Psoas muscle (tissue), 8 donors: ENCODE data around the gene KIAA1217. TPM values are rescaled to one million over a fixed set of nuclear protein-coding genes. Genes with fewer than 3 reads are reported as not detected.

Experiments used
- ATAC-seq, 4 donors: fragments of 200-7000 bp; cut with Tn5 transposase; one replicate each; pipeline ENCODE4 v1.9.1; 2020; ENCODE audit warnings: moderate library complexity in 3 of 4, mild to moderate bottlenecking in 2 of 4
- DNase-seq, 2 donors: peaks; one replicate each; pipeline ENCODE4 v3.0.0-alpha.2; 2020
- H3K27ac ChIP-seq: fragments of 200-600 bp; one replicate; pipeline ENCODE4 v1.8.0; 2022
- H3K27me3 ChIP-seq, 3 donors: fragments of 200-600 bp in 1 of 3; one replicate each; pipeline versions ENCODE4 v1.6.1 to v1.8.0; 2013 to 2022; ENCODE audit warnings: low read length in 2 of 3, mild to moderate bottlenecking in 2 of 3, moderate library complexity in 1 of 3; ENCODE audit not compliant: insufficient read depth in 3 of 3
- H3K36me3 ChIP-seq, 2 donors: fragments of 200-600 bp in 1 of 2; one replicate each; pipeline versions ENCODE4 v1.6.1 to v1.8.0; 2013 to 2022; ENCODE audit warnings: low read depth in 1 of 2, mild to moderate bottlenecking in 1 of 2, moderate library complexity in 1 of 2; ENCODE audit not compliant: insufficient read depth in 1 of 2
- H3K4me1 ChIP-seq: fragments of 200-600 bp; one replicate; pipeline ENCODE4 v1.8.0; 2022
- H3K4me3 ChIP-seq: fragments of 200-600 bp; one replicate; pipeline ENCODE4 v1.8.0; 2022; ENCODE audit warnings: mild to moderate bottlenecking
- H3K9me3 ChIP-seq: fragments of 200-600 bp; one replicate; pipeline ENCODE4 v1.8.0; 2022
- CTCF ChIP-seq: fragments of 200-600 bp; IDR thresholded peaks from one replicate; pipeline ENCODE4 v1.8.0; 2022; ENCODE audit warnings: antibody characterized with exemption
- WGBS, 3 donors: extraction: QIAGEN DNeasy Blood & Tissue Kit; methylation state at CpG; one replicate each; pipeline versions ENCODE4 v1.1.6 to v1.1.7; 2013; 5-methylcytosine and 5-hydroxymethylcytosine counted together
- intact Hi-C, 2 donors: fragments of 100-400 bp; cut with DNase I; formaldehyde crosslinking; loops; one replicate each; pipeline versions ENCODE4 v1.11.0 to v1.14.2; 2022
- polyA plus RNA-seq, 3 donors: library from polyadenylated mRNA; stranded (reverse); fragments of 200-250 nt; gene quantifications; one replicate each; pipeline ENCODE4 v1.2.3, GENCODE V29; 2013
- total RNA-seq, 4 donors: library from RNA; stranded (reverse); fragmentation: NEBNext Ultra II Directional in 2 of 4; extraction: Animal tissue kit (Norgen Biotek cat#: 25700) in 2 of 4; gene quantifications; one replicate each; pipeline versions ENCODE4 v1.2.1 to v1.2.4, GENCODE V29; 2021 to 2023
- donor health status: healthy with polysubstance abuse.
- donor health status: DM: no; HTN: no; CAD: no; lungs with moderate emphysema.
- donor health status: Bipolar disorder and iron deficiency.
- donor health status: healthy.
- donor health status: DM: yes; HTN: yes; CAD: no.
- donor health status: DM: no; HTN: no; CAD: no.
- donor health status: DM: no; HTN: no; CAD: no.
- donor health status: DM: yes; HTN: yes; CAD: no.

Gene KIAA1217
- total and polyA plus RNA-seq, 7 donors: 8.9 to 169 (median 65.9) TPM

DNA sequence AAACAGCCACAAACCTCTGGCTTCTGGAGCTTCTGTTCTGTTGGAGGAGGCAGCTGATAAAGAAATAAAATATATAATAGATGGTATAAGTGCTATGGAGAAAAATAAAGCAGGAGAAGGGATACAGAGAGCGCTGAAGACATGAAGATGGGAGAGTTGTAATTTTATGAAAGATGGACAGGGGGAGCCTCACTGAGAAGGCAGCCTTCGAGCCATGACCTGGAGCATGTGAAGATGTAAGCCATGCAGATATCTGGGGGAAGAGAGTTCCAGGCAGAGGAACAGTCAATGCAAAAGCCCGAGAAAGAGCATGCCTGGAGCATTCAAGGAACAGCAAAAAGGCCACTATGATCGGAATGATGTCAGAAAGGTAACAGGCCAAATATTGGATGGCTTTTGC, 187.5 kb downstream of the KIAA1217 start:
- intact Hi-C loops: no loop called here
- WGBS, 3 donors: 92 to 95% (median 94%) methylated on average over 4 of the region's 4 CpGs

DNA sequence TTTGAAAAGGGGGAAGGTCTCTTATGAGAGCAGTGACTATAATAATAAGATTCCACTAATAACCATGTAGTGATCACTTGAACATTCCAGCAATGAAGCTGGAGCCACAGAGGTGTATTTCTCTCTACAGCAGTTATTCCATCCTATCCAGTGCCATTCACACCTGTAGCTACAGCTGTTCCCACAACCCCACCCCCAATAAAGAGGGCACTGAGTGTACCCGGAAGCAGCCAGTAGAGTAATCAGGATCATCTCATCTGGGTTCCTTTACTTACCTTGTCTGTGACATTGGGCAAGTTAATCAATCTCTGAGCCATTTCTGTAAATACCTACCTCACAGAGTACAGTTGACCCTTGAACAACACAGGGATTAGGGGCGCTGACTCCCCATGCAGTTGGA, 188.7 kb downstream of the KIAA1217 start:
- Histone ChIP-seq H3K27ac (no peak overlapping the region), H3K4me1 (no peaks in the 10 kb centered on the region), H3K27me3 (no peaks in the 10 kb centered on the region), H3K36me3 (no peaks in the 10 kb centered on the region), H3K9me3 (no peaks in the 10 kb centered on the region), H3K4me3 (no peak overlapping the region)
- DNase-seq (no peak), ATAC-seq (peak in 1 of 4 donors; percentile 25)
- intact Hi-C loops: no loop called here
- WGBS, 3 donors: 91 to 98% (median 91%) methylated on average over 2 of the region's 2 CpGs
- TF ChIP-seq CTCF: no peak

More for the DNA sequence above, 187.5 kb downstream of the KIAA1217 start:
- TF ChIP-seq CTCF: no peak
- Histone ChIP-seq H3K27me3 (no peaks in the 10 kb centered on the region), H3K27ac (no peak overlapping the region), H3K4me1 (no peaks in the 10 kb centered on the region), H3K9me3 (no peaks in the 10 kb centered on the region), H3K36me3 (no peaks in the 10 kb centered on the region), H3K4me3 (no peak overlapping the region)
- ATAC-seq (peak in 3 of 4 donors; percentile 42 to 51 (median 43)), DNase-seq (no peak)

- DNase-seq (no peak), ATAC-seq (no peak)
- H3K9me3 ChIP-seq: no peaks in the 10 kb centered on the region
- peaks cover 40% of the 10 kb centered on the region for H3K4me1 ChIP-seq
- H3K27me3 ChIP-seq: no peaks in the 10 kb centered on the region
- TF ChIP-seq CTCF: no peak
- intact Hi-C loops: no loop called here
- 32 to 57% (median 45%) methylated on average over 3 of the region's 3 CpGs for WGBS, 3 donors
- peak overlapping the region; percentile 82 for H3K27ac ChIP-seq
- H3K4me3 ChIP-seq: no peak overlapping the region
- H3K36me3 ChIP-seq: no peaks in the 10 kb centered on the region
These were observed 195.6 kb downstream of the KIAA1217 start for GRCh38 chr10:24404567-24404966.

DNA sequence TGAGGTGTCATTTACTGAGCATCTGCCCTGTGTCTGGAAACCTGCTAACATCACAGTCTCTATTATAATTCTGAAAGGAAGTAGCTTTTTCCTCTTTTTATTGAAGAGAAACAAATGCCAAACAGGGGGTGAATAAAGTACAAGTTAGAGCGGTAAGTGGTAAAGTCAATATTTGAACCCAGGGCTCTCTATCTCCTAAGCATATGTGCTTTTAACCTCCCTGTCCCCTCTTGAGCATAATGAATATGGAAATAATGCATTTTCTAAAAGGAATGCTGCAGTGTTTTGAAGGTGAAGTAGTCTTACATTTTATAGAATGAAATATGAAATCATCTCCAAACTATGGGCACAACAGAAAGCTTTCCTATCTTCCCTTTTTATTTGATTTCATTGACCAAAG, 196.7 kb downstream of the KIAA1217 start:
- H3K27ac ChIP-seq: peak overlapping the region; percentile 82
- TF ChIP-seq CTCF: no peak
- intact Hi-C loops: no loop called here

DNA sequence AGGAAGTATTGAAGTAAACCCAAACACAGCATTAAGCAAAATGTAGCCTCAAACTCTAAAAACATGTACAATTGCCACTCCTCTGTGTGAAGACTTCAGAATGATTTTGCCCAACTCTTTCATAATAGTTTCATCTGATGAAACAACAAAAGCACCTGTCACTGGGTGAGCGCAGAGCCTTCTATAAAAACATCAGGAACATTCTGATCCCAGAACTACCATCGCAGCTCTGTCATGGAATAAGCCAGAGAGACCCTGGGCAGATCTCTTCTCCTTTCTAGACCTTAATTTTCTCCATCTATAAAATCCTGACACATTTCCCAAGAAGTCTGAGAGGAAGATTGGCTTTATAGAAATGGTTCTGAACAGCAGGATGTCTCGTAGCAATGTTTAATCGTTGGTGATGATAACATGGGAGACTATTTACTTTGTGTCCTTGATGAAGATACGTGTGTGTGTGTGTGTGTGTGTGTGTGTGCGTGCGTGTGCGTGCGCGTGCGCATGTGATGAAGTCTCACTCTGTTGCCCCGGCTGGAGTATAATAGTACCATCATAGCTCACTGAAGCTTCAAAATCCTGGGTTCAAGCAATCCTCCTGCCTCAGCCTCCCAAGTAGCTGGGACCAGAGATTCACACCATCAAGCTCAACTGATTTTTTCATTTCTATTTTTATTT, 198.0 kb downstream of the KIAA1217 start:
- intact Hi-C loops: no loop called here
- peak; percentile 86 to 94 (median 90) for ATAC-seq
- H3K36me3 ChIP-seq: no peaks in the 10 kb centered on the region

More for the DNA sequence above, 196.7 kb downstream of the KIAA1217 start:
- ATAC-seq (no peak), DNase-seq (no peak)
- Histone ChIP-seq H3K9me3 (no peaks in the 10 kb centered on the region), H3K27me3 (no peaks in the 10 kb centered on the region), H3K36me3 (no peaks in the 10 kb centered on the region), H3K4me1 (peaks cover 44% of the 10 kb centered on the region), H3K4me3 (no peak overlapping the region)
- WGBS, 3 donors: 78 to 91% (median 90%) methylated on average over 1 of the region's 1 CpG

More for the DNA sequence above, 198.0 kb downstream of the KIAA1217 start:
- Histone ChIP-seq H3K27me3 (no peaks in the 10 kb centered on the region), H3K4me3 (no peak overlapping the region), H3K4me1 (peaks cover 57% of the 10 kb centered on the region), H3K27ac (peak overlapping the region; percentile 82), H3K9me3 (no peaks in the 10 kb centered on the region)
- WGBS, 3 donors: 76 to 82% (median 80%) methylated on average over 12 of the region's 12 CpGs
- TF ChIP-seq CTCF: no peak
- DNase-seq: no peak
